ENCODE results near the gene CCDC187.
A peak's percentile ranks its signal among the peaks of the same experiment; 100 is the strongest.

Gene CCDC187

GRCh38 chr9:136287960-136288753 is 15.7 kb downstream of the CCDC187 start:
- no peak for FAIRE-seq
- no peak for DNase-seq (ENCODE audit: extremely low spot score, insufficient read length, low read depth)

- DNase-seq (ENCODE audit: extremely low spot score, insufficient read length, low read depth) (no peak), FAIRE-seq (no peak)
Observed at GRCh38 chr9:136286987-136287379, 16.9 kb downstream of the CCDC187 start.

- FAIRE-seq: no peak
Observed at GRCh38 chr9:136286359-136286986, 17.4 kb downstream of the CCDC187 start.

GRCh38 chr9:136285501-136286358 is 18.2 kb downstream of the CCDC187 start:
- no peak for FAIRE-seq
- DNase-seq (ENCODE audit: extremely low spot score, insufficient read length, low read depth): no peak

More at GRCh38 chr9:136286359-136286986, 17.4 kb downstream of the CCDC187 start:
- DNase-seq (ENCODE audit: extremely low spot score, insufficient read length, low read depth): no peak

- FAIRE-seq: no peak
- no peak for DNase-seq (ENCODE audit: extremely low spot score, insufficient read length, low read depth)
Observed at GRCh38 chr9:136284951-136285350, 18.9 kb downstream of the CCDC187 start.

GRCh38 chr9:136284311-136284710 is 19.6 kb downstream of the CCDC187 start:
- FAIRE-seq (no peak), DNase-seq (ENCODE audit: extremely low spot score, insufficient read length, low read depth) (no peak)

GRCh38 chr9:136283291-136284235 is 20.3 kb downstream of the CCDC187 start:
- DNase-seq (ENCODE audit: extremely low spot score, insufficient read length, low read depth) (peak; percentile 77), FAIRE-seq (no peak)

- FAIRE-seq: no peak
- no peak for DNase-seq (ENCODE audit: extremely low spot score, insufficient read length, low read depth)
Observed at GRCh38 chr9:136282272-136282861, 21.5 kb downstream of the CCDC187 start.

- DNase-seq (ENCODE audit: extremely low spot score, insufficient read length, low read depth) (no peak), FAIRE-seq (no peak)
Observed at GRCh38 chr9:136281421-136282271, 22.2 kb downstream of the CCDC187 start.

- DNase-seq (ENCODE audit: extremely low spot score, insufficient read length, low read depth) (no peak), FAIRE-seq (no peak)
Observed at GRCh38 chr9:136280535-136281315, 23.2 kb downstream of the CCDC187 start.

- FAIRE-seq: no peak
Observed at GRCh38 chr9:136279471-136279870, 24.4 kb downstream of the CCDC187 start.

GRCh38 chr9:136278894-136279293 is 25.0 kb downstream of the CCDC187 start:
- FAIRE-seq (no peak), DNase-seq (ENCODE audit: extremely low spot score, insufficient read length, low read depth) (no peak)

More at GRCh38 chr9:136279471-136279870, 24.4 kb downstream of the CCDC187 start:
- DNase-seq (ENCODE audit: extremely low spot score, insufficient read length, low read depth): no peak

- no peak for DNase-seq (ENCODE audit: extremely low spot score, insufficient read length, low read depth)
- no peak for FAIRE-seq
Observed at GRCh38 chr9:136278221-136278620, 25.7 kb downstream of the CCDC187 start.

GRCh38 chr9:136277746-136278145 is 26.1 kb downstream of the CCDC187 start:
- DNase-seq (ENCODE audit: extremely low spot score, insufficient read length, low read depth) (no peak), FAIRE-seq (no peak)

- DNase-seq (ENCODE audit: extremely low spot score, insufficient read length, low read depth) (no peak), FAIRE-seq (no peak)
Observed at GRCh38 chr9:136276716-136277115, 27.2 kb downstream of the CCDC187 start.

- FAIRE-seq (no peak), DNase-seq (ENCODE audit: extremely low spot score, insufficient read length, low read depth) (no peak)
Observed at GRCh38 chr9:136275655-136276429, 28.1 kb downstream of the CCDC187 start.

Measured in GM18507 (cell line).